ENCODE results near the gene FAM76A. TPM values are rescaled to one million over a fixed set of nuclear protein-coding genes. Genes with fewer than 3 reads are reported as not detected.
"Not testable (repeated sequence)": the region's sequence is repeated elsewhere in the genome, so short reads cannot be mapped to it uniquely, and the experiment has no call there.

Gene FAM76A
- polyA plus RNA-seq, 1 donor (not counting 4 experiments of a cell fraction or from before 2014, with no cell fraction given) = 13.5 TPM

DNA sequence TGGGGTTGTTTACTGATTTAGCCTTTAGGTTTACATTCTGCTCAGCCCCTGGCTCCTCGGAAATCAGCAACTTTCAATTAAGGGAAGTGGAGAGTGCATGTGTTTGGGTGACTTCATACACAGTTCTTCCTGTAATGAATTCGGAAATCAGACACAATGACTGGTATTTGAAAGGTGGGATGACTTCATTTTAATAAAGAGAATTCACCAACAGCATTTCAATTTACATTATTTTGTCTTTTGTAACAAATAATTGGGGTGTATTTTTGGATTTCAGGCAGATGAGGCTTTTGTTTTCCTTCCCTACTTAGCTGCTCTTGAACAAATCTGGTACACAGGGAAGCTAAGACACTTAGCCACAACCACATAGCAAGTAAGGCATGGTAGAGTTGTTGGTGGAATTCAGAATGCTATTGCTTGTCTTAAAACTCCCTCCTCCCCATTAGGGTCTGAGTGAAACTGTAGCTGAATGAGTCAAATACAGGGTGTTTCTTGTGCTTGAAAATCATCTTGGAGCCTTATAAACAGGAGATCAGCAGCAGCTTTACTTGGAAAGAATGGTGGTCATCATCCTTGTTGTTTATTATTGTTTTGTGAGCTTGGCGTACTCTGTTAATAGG is 48.2 kb downstream of the FAM76A start:
- Histone ChIP-seq H3K27ac (ENCODE audit: control insufficient read depth, insufficient read depth, low read length) (peak overlapping the region; percentile 74), H3K9me3 (ENCODE audit: control insufficient read depth, low read depth, low read length) (no peaks in the 10 kb centered on the region), H4K20me1 (ENCODE audit: control insufficient read depth, extremely low read depth, insufficient read depth, low read length) (no peaks in the 10 kb centered on the region), H3K4me2 (ENCODE audit: control insufficient read depth, extremely low read depth, insufficient read depth, low read depth, low read length) (peak overlapping the region; percentile 74), H3K9ac (ENCODE audit: control insufficient read depth, extremely low read depth, insufficient read depth, low read length) (peak overlapping the region; percentile 90), H3K4me3 (ENCODE audit: control insufficient read depth in 2 of 3, extremely low read depth in 1 of 3, insufficient read depth in 2 of 3, low read depth in 1 of 3, low read length in 3 of 3) (peak overlapping the region; percentile 84 to 97 (median 84)), H3K9me1 (ENCODE audit: control insufficient read depth, extremely low read depth, insufficient read depth, low read length) (no peaks in the 10 kb centered on the region), H3K27me3 (ENCODE audit: control insufficient read depth, extremely low read depth, insufficient read depth, low read length) (no peaks in the 10 kb centered on the region), H3K4me1 (ENCODE audit: control insufficient read depth, extremely low read depth, insufficient read depth, low read length) (peaks cover 12% of the 10 kb centered on the region), H3K79me2 (ENCODE audit: control insufficient read depth, insufficient read depth, low read length) (peaks cover 43% of the 10 kb centered on the region), H2AFZ (ENCODE audit: control insufficient read depth, low read length) (peak overlapping the region; percentile 78), H3K36me3 (ENCODE audit: control insufficient read depth in 2 of 2, extremely low read depth in 1 of 2, insufficient read depth in 2 of 2, low read length in 2 of 2) (peaks cover 0 to 2% of the 10 kb centered on the region in 2 experiments)
- DNase-seq (ENCODE audit: low read depth, low spot score) = no peak
- no peak for FAIRE-seq
- no peak for TF ChIP-seq EZH2 (IDR thresholded peaks at IDR 0.05; ENCODE audit: low read length)
- TF ChIP-seq, protein P1, sequence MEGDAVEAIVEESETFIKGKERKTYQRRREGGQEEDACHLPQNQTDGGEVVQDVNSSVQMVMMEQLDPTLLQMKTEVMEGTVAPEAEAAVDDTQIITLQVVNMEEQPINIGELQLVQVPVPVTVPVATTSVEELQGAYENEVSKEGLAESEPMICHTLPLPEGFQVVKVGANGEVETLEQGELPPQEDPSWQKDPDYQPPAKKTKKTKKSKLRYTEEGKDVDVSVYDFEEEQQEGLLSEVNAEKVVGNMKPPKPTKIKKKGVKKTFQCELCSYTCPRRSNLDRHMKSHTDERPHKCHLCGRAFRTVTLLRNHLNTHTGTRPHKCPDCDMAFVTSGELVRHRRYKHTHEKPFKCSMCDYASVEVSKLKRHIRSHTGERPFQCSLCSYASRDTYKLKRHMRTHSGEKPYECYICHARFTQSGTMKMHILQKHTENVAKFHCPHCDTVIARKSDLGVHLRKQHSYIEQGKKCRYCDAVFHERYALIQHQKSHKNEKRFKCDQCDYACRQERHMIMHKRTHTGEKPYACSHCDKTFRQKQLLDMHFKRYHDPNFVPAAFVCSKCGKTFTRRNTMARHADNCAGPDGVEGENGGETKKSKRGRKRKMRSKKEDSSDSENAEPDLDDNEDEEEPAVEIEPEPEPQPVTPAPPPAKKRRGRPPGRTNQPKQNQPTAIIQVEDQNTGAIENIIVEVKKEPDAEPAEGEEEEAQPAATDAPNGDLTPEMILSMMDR (optimal IDR thresholded peaks at IDR 0.05 in 1 of 3, IDR thresholded peaks at IDR 0.05 in 1 of 3, conservative IDR thresholded peaks at IDR 0.05 in 1 of 3; ENCODE audit: extremely low read depth in 1 of 3, insufficient read depth in 2 of 3, low read length in 3 of 3) = no peak
- dilution Hi-C loops (cut with MboI; ENCODE audit: extremely low pct_ligation_motif_present, low sequenced_read_pairs) = no loop called here

GRCh38 chr1:27774654-27775053 is 48.9 kb downstream of the FAM76A start:
- Histone ChIP-seq H3K4me1 (ENCODE audit: control insufficient read depth, extremely low read depth, insufficient read depth, low read length) (peaks cover 12% of the 10 kb centered on the region), H3K27me3 (ENCODE audit: control insufficient read depth, extremely low read depth, insufficient read depth, low read length) (no peaks in the 10 kb centered on the region), H3K4me3 (ENCODE audit: control insufficient read depth in 2 of 3, extremely low read depth in 1 of 3, insufficient read depth in 2 of 3, low read depth in 1 of 3, low read length in 3 of 3) (no peak overlapping the region), H3K9ac (ENCODE audit: control insufficient read depth, extremely low read depth, insufficient read depth, low read length) (no peak overlapping the region), H3K4me2 (ENCODE audit: control insufficient read depth, extremely low read depth, insufficient read depth, low read depth, low read length) (peak overlapping the region; percentile 74), H2AFZ (ENCODE audit: control insufficient read depth, low read length) (no peak overlapping the region), H3K36me3 (ENCODE audit: control insufficient read depth in 2 of 2, extremely low read depth in 1 of 2, insufficient read depth in 2 of 2, low read length in 2 of 2) (peaks cover 0 to 2% of the 10 kb centered on the region in 2 experiments), H3K27ac (ENCODE audit: control insufficient read depth, insufficient read depth, low read length) (peak overlapping the region; percentile 74), H4K20me1 (ENCODE audit: control insufficient read depth, extremely low read depth, insufficient read depth, low read length) (no peaks in the 10 kb centered on the region), H3K9me1 (ENCODE audit: control insufficient read depth, extremely low read depth, insufficient read depth, low read length) (no peaks in the 10 kb centered on the region), H3K79me2 (ENCODE audit: control insufficient read depth, insufficient read depth, low read length) (peaks cover 45% of the 10 kb centered on the region), H3K9me3 (ENCODE audit: control insufficient read depth, low read depth, low read length) (no peaks in the 10 kb centered on the region)
- FAIRE-seq (no peak), DNase-seq (ENCODE audit: low read depth, low spot score) (no peak)
- TF ChIP-seq, protein P1 (optimal IDR thresholded peaks at IDR 0.05 in 1 of 3, IDR thresholded peaks at IDR 0.05 in 1 of 3, conservative IDR thresholded peaks at IDR 0.05 in 1 of 3; ENCODE audit: extremely low read depth in 1 of 3, insufficient read depth in 2 of 3, low read length in 3 of 3) = no peak
- no peak for TF ChIP-seq EZH2 (IDR thresholded peaks at IDR 0.05; ENCODE audit: low read length)
- dilution Hi-C loops (cut with MboI; ENCODE audit: extremely low pct_ligation_motif_present, low sequenced_read_pairs) = no loop called here

GRCh38 chr1:27775336-27775735 is 49.6 kb downstream of the FAM76A start:
- dilution Hi-C loops (cut with MboI; ENCODE audit: extremely low pct_ligation_motif_present, low sequenced_read_pairs) = not testable (repeated sequence)

DNA sequence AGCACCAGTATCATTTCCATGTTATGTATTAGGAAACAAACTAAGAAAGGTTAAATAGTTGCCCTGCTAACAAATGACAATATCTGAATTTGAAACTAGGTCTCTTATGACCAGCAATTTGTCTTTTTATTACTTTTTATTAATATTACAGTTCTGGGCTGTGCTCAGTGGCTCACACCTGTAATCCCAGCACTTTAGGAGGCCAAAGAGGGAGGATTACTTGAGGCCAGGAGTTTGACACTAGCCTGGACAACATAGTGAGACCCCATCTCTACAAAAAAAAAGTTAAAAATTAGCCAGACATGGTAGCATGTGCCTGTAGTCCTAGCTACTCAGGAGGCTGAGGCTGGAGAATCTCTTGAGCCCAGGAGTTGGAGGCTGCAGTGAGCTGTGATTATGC is 50.5 kb downstream of the FAM76A start:
- H3K36me3 ChIP-seq (ENCODE audit: control insufficient read depth in 2 of 2, extremely low read depth in 1 of 2, insufficient read depth in 2 of 2, low read length in 2 of 2); H3K27ac ChIP-seq (ENCODE audit: control insufficient read depth, insufficient read depth, low read length); dilution Hi-C loops (cut with MboI; ENCODE audit: extremely low pct_ligation_motif_present, low sequenced_read_pairs); H3K9me3 ChIP-seq (ENCODE audit: control insufficient read depth, low read depth, low read length); H3K4me2 ChIP-seq (ENCODE audit: control insufficient read depth, extremely low read depth, insufficient read depth, low read depth, low read length); H3K4me3 ChIP-seq (ENCODE audit: control insufficient read depth in 2 of 3, extremely low read depth in 1 of 3, insufficient read depth in 2 of 3, low read depth in 1 of 3, low read length in 3 of 3); H3K9me1 ChIP-seq (ENCODE audit: control insufficient read depth, extremely low read depth, insufficient read depth, low read length); H2AFZ ChIP-seq (ENCODE audit: control insufficient read depth, low read length); FAIRE-seq; H3K9ac ChIP-seq (ENCODE audit: control insufficient read depth, extremely low read depth, insufficient read depth, low read length); DNase-seq (ENCODE audit: low read depth, low spot score); H4K20me1 ChIP-seq (ENCODE audit: control insufficient read depth, extremely low read depth, insufficient read depth, low read length); H3K27me3 ChIP-seq (ENCODE audit: control insufficient read depth, extremely low read depth, insufficient read depth, low read length): not testable (repeated sequence)
- H3K4me1 ChIP-seq (ENCODE audit: control insufficient read depth, extremely low read depth, insufficient read depth, low read length) = peaks cover 12% of the 10 kb centered on the region
- peaks cover 46% of the 10 kb centered on the region for H3K79me2 ChIP-seq (ENCODE audit: control insufficient read depth, insufficient read depth, low read length)

More at GRCh38 chr1:27775336-27775735, 49.6 kb downstream of the FAM76A start:
- H2AFZ ChIP-seq (ENCODE audit: control insufficient read depth, low read length); H3K27me3 ChIP-seq (ENCODE audit: control insufficient read depth, extremely low read depth, insufficient read depth, low read length); H3K36me3 ChIP-seq (ENCODE audit: control insufficient read depth in 2 of 2, extremely low read depth in 1 of 2, insufficient read depth in 2 of 2, low read length in 2 of 2); FAIRE-seq; H3K27ac ChIP-seq (ENCODE audit: control insufficient read depth, insufficient read depth, low read length); H3K9me1 ChIP-seq (ENCODE audit: control insufficient read depth, extremely low read depth, insufficient read depth, low read length); H4K20me1 ChIP-seq (ENCODE audit: control insufficient read depth, extremely low read depth, insufficient read depth, low read length); DNase-seq (ENCODE audit: low read depth, low spot score); H3K4me2 ChIP-seq (ENCODE audit: control insufficient read depth, extremely low read depth, insufficient read depth, low read depth, low read length); H3K9ac ChIP-seq (ENCODE audit: control insufficient read depth, extremely low read depth, insufficient read depth, low read length); H3K9me3 ChIP-seq (ENCODE audit: control insufficient read depth, low read depth, low read length); H3K4me3 ChIP-seq (ENCODE audit: control insufficient read depth in 2 of 3, extremely low read depth in 1 of 3, insufficient read depth in 2 of 3, low read depth in 1 of 3, low read length in 3 of 3): not testable (repeated sequence)
- Histone ChIP-seq H3K4me1 (ENCODE audit: control insufficient read depth, extremely low read depth, insufficient read depth, low read length) (peaks cover 12% of the 10 kb centered on the region), H3K79me2 (ENCODE audit: control insufficient read depth, insufficient read depth, low read length) (peaks cover 46% of the 10 kb centered on the region)
